ENCODE data around the gene ACOT9.

DNA sequence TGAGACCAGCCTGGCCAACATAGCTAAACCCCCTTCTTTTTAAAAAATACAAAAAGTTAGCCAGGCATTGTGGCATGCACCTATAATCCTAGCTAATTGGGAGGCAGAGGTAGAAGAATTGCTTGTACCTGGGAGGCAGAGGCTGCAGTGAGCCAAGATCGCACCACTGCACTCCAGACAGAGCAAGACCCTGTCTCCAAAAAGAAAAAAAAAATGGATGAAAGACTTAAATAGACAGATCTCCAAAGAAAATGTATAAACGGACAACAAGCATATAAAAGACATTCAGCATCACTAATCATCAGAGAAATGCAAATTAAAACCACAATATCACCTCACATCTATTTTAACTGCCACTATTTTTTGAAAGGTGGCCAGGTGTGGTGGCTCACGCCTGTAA, 33.3 kb upstream of the ACOT9 start:
- TF ChIP-seq, protein P1, sequence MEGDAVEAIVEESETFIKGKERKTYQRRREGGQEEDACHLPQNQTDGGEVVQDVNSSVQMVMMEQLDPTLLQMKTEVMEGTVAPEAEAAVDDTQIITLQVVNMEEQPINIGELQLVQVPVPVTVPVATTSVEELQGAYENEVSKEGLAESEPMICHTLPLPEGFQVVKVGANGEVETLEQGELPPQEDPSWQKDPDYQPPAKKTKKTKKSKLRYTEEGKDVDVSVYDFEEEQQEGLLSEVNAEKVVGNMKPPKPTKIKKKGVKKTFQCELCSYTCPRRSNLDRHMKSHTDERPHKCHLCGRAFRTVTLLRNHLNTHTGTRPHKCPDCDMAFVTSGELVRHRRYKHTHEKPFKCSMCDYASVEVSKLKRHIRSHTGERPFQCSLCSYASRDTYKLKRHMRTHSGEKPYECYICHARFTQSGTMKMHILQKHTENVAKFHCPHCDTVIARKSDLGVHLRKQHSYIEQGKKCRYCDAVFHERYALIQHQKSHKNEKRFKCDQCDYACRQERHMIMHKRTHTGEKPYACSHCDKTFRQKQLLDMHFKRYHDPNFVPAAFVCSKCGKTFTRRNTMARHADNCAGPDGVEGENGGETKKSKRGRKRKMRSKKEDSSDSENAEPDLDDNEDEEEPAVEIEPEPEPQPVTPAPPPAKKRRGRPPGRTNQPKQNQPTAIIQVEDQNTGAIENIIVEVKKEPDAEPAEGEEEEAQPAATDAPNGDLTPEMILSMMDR (IDR thresholded peaks at IDR 0.05) = no peak
- no peak for TF ChIP-seq POLR2A (IDR thresholded peaks at IDR 0.05)
